PFSK-1 (cell line): Measurements from ENCODE around the gene PALLD.

Experiments used
- FOXP2 ChIP-seq: optimal IDR thresholded peaks from 2 replicates; pipeline ENCODE3; 2011; ENCODE audit warnings: borderline replicate concordance, control low read depth, inconsistent platforms; ENCODE audit not compliant: insufficient read depth; ENCODE audit errors: extremely low read length, extremely low read depth
- POLR2AphosphoS5 ChIP-seq: IDR thresholded peaks from 2 replicates; pipeline ENCODE4 v1.6.1; 2012; ENCODE audit warnings: low read depth, mild to moderate bottlenecking, control low read depth, low read length, moderate library complexity
- REST ChIP-seq, 2 experiments: IDR thresholded peaks; 2 replicates each; pipeline versions ENCODE4 v1.6.1 to v1.8.0; 2011 to 2012; ENCODE audit warnings: low read depth in 2 of 2, low read length in 2 of 2, control low read depth in 1 of 2, inconsistent platforms in 1 of 2, mild to moderate bottlenecking in 1 of 2, moderate library complexity in 1 of 2; ENCODE audit not compliant: insufficient read depth in 1 of 2
- SIN3A ChIP-seq: IDR thresholded peaks from 2 replicates; pipeline ENCODE4 v1.6.1; 2012; ENCODE audit warnings: mild to moderate bottlenecking, low read length, moderate library complexity, borderline replicate concordance; ENCODE audit not compliant: insufficient read depth
- TAF1 ChIP-seq: IDR thresholded peaks from 2 replicates; pipeline ENCODE4 v1.6.1; 2012; ENCODE audit warnings: low read length, control low read depth, borderline replicate concordance; ENCODE audit not compliant: insufficient read depth

Gene PALLD

GRCh38 chr4:168655182-168655581 is 158.3 kb downstream of the PALLD start:
- TF ChIP-seq SIN3A: no peak
- TF ChIP-seq POLR2AphosphoS5: no peak
- TF ChIP-seq TAF1: no peak
- TF ChIP-seq REST (IDR thresholded peaks at IDR 0.05; ENCODE audit: insufficient read depth in 1 of 2, low read depth in 2 of 2, low read length in 2 of 2): no peak

- no peak; the same call in 1 of the 2 replicates for TF ChIP-seq SIN3A
- TF ChIP-seq TAF1: no peak
- no peak for TF ChIP-seq POLR2AphosphoS5
- TF ChIP-seq REST (IDR thresholded peaks at IDR 0.05; ENCODE audit: insufficient read depth in 1 of 2, low read depth in 2 of 2, low read length in 2 of 2): no peak
- TF ChIP-seq FOXP2: no peak
Observed at GRCh38 chr4:168656055-168656660, 159.3 kb downstream of the PALLD start.

GRCh38 chr4:168656946-168657473 is 160.2 kb downstream of the PALLD start:
- no peak for TF ChIP-seq POLR2AphosphoS5

- TF ChIP-seq SIN3A: no peak
- no peak for TF ChIP-seq POLR2AphosphoS5
- no peak for TF ChIP-seq TAF1
- TF ChIP-seq FOXP2: no peak
- no peak for TF ChIP-seq REST (IDR thresholded peaks at IDR 0.05; ENCODE audit: insufficient read depth in 1 of 2, low read depth in 2 of 2, low read length in 2 of 2)
Observed at GRCh38 chr4:168658751-168659150, 161.9 kb downstream of the PALLD start.

- TF ChIP-seq TAF1: no peak
- no peak for TF ChIP-seq FOXP2
- no peak for TF ChIP-seq POLR2AphosphoS5
- no peak for TF ChIP-seq SIN3A
- TF ChIP-seq REST (IDR thresholded peaks at IDR 0.05; ENCODE audit: insufficient read depth in 1 of 2, low read depth in 2 of 2, low read length in 2 of 2): no peak
Observed at GRCh38 chr4:168659741-168660465, 163.1 kb downstream of the PALLD start.
